GM19328 (cell line): Measurements from ENCODE around the gene NPVF.

ENCODE experiments used
- ATAC-seq: cut with Tn5 transposase; IDR thresholded peaks from one replicate; pipeline ENCODE4 v1.9.1; 2021; ENCODE audit warnings: mild to moderate bottlenecking, moderate library complexity; ENCODE audit not compliant: unreplicated experiment

The NPVF gene

DNA sequence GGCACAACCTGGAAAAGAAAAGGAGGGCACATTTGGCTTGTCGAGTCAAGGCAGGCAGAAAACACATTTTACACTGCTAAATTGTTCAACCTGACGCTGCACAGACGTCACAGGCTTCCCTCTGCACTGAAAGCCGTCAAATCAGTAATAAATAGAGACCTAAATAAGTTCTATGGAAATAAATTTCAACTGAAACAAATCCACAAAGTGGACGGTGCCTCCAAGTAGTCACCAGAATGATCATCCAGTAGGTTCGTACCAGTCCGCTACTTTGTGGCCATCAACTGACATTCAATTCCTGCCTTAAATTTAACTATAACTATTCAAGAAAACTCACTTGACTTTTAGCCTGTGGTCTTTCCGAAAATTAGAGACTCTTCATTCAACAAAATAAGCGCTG lies 49.0 kb downstream of the NPVF start:
- no peak for ATAC-seq
